Measurements from ENCODE around the gene GCK.
A peak's percentile ranks its signal among the peaks of the same experiment; 100 is the strongest.

Gene GCK

GRCh38 chr7:44153948-44154335 lies 35.3 kb downstream of the GCK start:
- DNase-seq: no peak

GRCh38 chr7:44152971-44153947 lies 36.0 kb downstream of the GCK start:
- no peak for DNase-seq

DNA sequence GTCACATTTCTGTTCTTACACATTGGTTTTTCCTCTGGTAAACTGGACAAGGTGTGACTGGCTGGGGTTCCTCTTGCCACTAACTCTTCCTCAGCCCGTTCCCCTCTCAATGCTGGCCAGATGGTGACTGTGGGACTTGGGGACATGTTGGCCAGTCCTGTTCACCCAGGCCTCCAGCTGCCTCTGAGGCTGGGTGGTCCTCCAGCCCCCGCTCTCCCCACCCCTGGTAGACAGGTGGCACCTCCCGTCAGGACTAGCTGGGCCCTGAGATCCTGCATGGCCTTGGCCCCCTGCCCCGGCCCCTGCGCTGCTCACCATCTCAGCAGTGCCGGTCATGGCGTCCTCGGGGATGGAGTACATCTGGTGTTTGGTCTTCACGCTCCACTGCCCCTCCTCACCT lies 37.3 kb downstream of the GCK start:
- DNase-seq: no peak

GRCh38 chr7:44150966-44151941 lies 38.0 kb downstream of the GCK start:
- DNase-seq: no peak

GRCh38 chr7:44150466-44150832 lies 38.8 kb downstream of the GCK start:
- DNase-seq: no peak

GRCh38 chr7:44149571-44150465 lies 39.4 kb downstream of the GCK start:
- no peak for DNase-seq

DNA sequence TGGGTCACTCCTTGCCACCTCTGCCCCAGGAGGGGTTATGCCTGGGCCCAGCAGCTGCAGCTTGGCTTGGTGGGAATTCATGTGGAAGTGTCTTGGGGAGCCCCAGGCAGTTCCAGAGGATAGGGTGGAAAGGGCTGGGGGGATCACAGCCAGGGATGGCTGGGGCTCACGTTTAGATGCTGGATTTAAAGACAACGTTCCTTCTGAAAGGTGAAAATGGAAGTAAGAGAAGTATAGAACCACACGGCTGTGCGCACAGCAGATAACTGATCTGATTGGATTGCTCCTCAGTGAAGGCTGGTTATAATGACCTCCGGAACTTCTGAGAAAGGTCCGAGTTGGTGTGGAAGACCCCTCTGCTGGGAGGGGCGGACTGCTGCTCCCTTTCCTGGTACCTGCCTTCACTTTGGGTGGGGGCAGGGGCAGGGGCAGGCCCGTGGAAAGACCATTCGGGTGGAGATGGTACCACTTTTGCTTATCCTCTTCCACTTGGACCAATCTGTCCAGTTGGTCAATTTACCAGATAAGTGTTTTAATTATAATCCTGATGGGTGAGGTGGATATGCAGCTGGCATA lies 40.2 kb downstream of the GCK start:
- no peak for DNase-seq

- DNase-seq: no peak
These were observed 41.1 kb downstream of the GCK start for GRCh38 chr7:44148166-44148565.

GRCh38 chr7:44147026-44147991 lies 41.9 kb downstream of the GCK start:
- no peak for DNase-seq

- peak; percentile 30 for DNase-seq
These were observed 43.0 kb downstream of the GCK start for GRCh38 chr7:44145969-44146911.

DNA sequence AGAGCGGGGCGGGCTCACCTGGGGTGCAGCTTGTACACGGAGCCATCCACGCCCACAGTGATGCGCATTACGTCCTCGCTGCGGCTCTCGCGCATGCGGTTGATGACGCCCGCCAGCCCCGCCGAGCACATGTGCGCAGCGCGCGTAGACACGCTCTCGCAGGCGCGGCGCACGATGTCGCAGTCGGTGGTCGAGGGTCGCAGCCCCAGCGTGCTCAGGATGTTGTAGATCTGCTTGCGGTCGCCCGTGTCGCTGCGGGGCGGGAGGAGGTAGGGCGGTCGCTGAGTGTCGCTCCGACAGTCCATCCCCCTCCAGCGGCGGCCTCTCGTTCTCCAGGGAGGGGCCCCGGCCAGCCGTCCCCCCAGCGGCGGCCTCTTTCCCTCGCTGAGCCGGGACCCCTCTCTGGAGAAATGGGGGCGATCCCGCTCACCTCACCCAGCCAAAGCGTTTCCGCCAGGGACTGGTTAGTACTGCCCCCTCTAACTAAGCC lies 43.7 kb downstream of the GCK start:
- no peak for DNase-seq

GRCh38 chr7:44144968-44145478 lies 44.2 kb downstream of the GCK start:
- no peak for DNase-seq

GRCh38 chr7:44144426-44144967 lies 44.7 kb downstream of the GCK start:
- DNase-seq: no peak

DNA sequence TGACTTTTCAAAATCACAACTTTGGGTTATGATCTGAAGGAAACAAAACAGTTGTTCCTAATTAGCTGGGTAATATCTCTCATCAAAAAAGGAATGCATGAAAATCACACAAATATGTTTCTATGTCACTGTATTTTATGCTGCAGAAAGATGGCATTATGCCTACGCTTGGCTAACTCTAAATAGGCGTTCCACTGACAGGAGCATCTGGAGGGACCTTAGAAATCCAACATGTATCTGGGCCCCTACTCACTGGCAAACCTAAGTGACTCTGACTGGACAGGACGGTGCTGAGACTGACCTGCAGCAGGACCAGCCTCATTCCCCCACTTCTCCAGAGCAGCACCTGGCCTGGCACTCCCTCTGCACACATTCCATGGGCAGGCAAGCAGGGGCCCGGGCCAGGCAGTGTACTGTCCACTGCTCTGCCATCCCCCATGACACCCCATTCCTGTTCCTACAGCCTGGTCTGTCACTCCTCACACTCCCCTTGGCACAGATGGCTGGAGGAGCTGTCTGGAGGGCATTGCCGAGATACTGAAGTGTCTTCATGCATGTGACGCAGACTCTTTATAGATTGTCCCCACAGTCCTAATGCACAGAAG lies 45.5 kb downstream of the GCK start:
- no peak for DNase-seq

- DNase-seq: no peak
These were observed 47.2 kb downstream of the GCK start for GRCh38 chr7:44142028-44142427.

DNA sequence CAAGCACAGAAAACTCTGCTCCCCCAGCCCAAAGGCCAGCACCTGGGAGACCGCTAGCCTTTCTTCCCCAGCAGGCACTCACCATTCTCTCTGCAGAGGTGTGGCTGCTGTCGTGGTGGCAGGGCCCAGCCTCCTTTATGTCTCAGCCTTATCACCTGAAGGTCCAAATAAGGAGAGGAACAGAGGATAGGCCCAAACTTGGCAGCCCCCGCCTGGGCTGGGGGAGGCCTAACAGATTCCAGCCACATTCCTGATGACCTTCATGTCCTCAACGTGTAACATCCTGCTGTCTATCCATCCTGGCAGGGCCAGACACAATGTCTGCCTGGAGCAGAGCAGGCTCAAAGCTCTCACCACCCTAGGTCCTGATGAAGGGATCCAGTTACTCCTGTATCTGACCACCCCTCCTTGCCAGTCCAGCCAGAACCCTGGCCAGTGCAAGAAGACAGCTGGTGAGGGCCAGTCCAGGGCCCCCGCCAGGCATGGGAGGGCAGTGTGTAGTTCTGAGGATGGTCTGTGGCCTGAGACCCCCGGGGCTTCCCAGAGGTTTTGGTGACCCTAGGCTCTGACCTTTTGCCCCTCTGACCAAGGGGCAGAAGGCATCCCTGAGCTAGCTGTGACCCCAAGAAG lies 47.9 kb downstream of the GCK start, which contains the start of gene MYL7:
Gene MYL7, minus strand, starts transcription at position 112 of the 630 bp plus-strand sequence. Its CDS starts 27 bp downstream, at position 85.
- DNase-seq: no peak

- no peak for DNase-seq
These were observed 48.9 kb downstream of the GCK start for GRCh38 chr7:44140341-44140740.
